ENCODE measurements around the gene ATRN. TPM values are rescaled to one million over a fixed set of nuclear protein-coding genes. Genes with fewer than 3 reads are reported as not detected.

ATRN gene
- total and polyA plus RNA-seq, 4 experiments from 2014 or later = 4.0 to 12.5 (median 10.1) TPM

- peak overlapping the region in 3 of 7 donors; percentile 13 to 30 (median 24) for H3K27ac Mint-ChIP-seq
Observed at GRCh38 chr20:3539311-3540107, 68.7 kb downstream of the ATRN start.

DNA sequence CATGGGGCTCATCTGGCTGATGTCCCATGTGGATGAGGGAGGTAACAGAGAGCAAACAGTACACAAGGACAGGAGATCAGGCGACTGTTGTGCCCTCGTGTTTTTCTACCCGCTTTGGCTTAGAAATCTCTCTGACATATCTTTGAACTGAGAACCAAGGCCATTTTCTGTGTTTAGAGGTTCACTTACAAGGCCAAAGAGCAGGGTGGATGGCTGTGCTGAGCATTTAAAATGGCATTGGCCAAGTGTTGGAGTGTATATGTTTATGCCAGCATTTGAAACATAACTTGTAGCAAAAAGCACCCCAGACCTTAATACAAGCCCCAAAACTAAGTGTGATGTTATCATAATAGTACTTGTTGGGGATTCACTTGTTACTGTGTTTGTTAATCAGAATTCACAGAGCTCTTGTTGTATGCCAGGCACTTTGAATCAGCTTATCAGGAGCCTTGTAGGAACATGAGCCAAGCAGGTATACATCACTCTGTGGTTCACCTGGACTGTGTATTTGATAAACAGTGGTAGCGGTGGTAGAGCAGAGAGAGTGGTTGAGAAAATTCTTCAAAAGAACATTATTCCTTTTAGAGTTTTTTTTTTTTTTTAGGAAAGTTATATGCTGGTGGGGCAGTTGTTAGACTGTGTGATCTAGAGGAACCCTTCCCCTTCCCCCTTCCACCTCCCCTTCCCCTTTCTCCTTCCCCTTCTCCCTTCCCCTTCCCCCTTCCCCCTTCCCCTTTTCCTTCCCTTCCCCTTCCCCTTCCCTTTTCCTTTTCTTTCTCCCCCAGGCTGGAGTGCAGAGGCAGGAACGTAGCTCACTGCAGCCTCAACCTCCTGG, 71.3 kb downstream of the ATRN start:
- H3K9me3 ChIP-seq (ENCODE audit: control insufficient read depth in 1 of 2, low read length in 2 of 2) = no peaks in the 10 kb centered on the region
- no peak overlapping the region for H3K27ac ChIP-seq (ENCODE audit: low read depth, low read length)
- peaks cover 0 to 1% (median 0%) of the 10 kb centered on the region in 4 donors for H3K4me1 Mint-ChIP-seq
- H3K9me3 Mint-ChIP-seq = peaks cover 0 to 2% (median 0%) of the 10 kb centered on the region in 8 donors
- H3K27ac Mint-ChIP-seq = no peak overlapping the region
- no peaks in the 10 kb centered on the region for H3K27me3 ChIP-seq (ENCODE audit: insufficient read depth, low read length)
- no peak for DNase-seq
- intact Hi-C loops (cut with micrococcal nuclease) = no loop called here
- H3K4me3 ChIP-seq (ENCODE audit: low read length in 2 of 2) = no peak overlapping the region
- no peaks in the 10 kb centered on the region for H3K36me3 ChIP-seq (ENCODE audit: insufficient read depth, low read length)
- ChIA-PET CTCF (ENCODE audit: partially characterized antibody) (no interaction called here), POLR2A (ENCODE audit: partially characterized antibody) (no interaction called here)
- peaks cover 46 to 49% of the 10 kb centered on the region in 2 donors for H3K36me3 Mint-ChIP-seq
- no peak overlapping the region for H3K4me3 Mint-ChIP-seq
- H3K27me3 Mint-ChIP-seq = no peaks in the 10 kb centered on the region
- no peaks in the 10 kb centered on the region for H3K4me1 ChIP-seq (ENCODE audit: insufficient read depth, low read length)

More at GRCh38 chr20:3539311-3540107, 68.7 kb downstream of the ATRN start:
- Mint-ChIP-seq H3K9me3 (peaks cover 0 to 2% (median 0%) of the 10 kb centered on the region in 8 donors), H3K4me1 (peaks cover 0 to 1% (median 0%) of the 10 kb centered on the region in 4 donors), H3K4me3 (no peak overlapping the region), H3K36me3 (peaks cover 36 to 46% of the 10 kb centered on the region in 2 donors), H3K27me3 (no peaks in the 10 kb centered on the region)
- Histone ChIP-seq H3K27me3 (ENCODE audit: insufficient read depth, low read length) (no peaks in the 10 kb centered on the region), H3K4me3 (ENCODE audit: low read length in 2 of 2) (no peak overlapping the region), H3K4me1 (ENCODE audit: insufficient read depth, low read length) (no peaks in the 10 kb centered on the region), H3K9me3 (ENCODE audit: control insufficient read depth in 1 of 2, low read length in 2 of 2) (no peaks in the 10 kb centered on the region), H3K36me3 (ENCODE audit: insufficient read depth, low read length) (no peaks in the 10 kb centered on the region), H3K27ac (ENCODE audit: low read depth, low read length) (no peak overlapping the region)
- ChIA-PET POLR2A (ENCODE audit: partially characterized antibody) (no interaction called here), CTCF (ENCODE audit: partially characterized antibody) (no interaction called here)
- DNase-seq = no peak
- intact Hi-C loops (cut with micrococcal nuclease) = no loop called here

GRCh38 chr20:3543901-3544507, 73.2 kb downstream of the ATRN start:
- POLR2A ChIA-PET (ENCODE audit: partially characterized antibody) = no interaction called here
- CTCF ChIA-PET (ENCODE audit: partially characterized antibody) = no interaction called here
- no peaks in the 10 kb centered on the region for H3K4me1 ChIP-seq (ENCODE audit: insufficient read depth, low read length)
- H3K27me3 Mint-ChIP-seq = no peaks in the 10 kb centered on the region
- peaks cover 38 to 45% of the 10 kb centered on the region in 2 donors for H3K36me3 Mint-ChIP-seq
- no peaks in the 10 kb centered on the region for H3K9me3 ChIP-seq (ENCODE audit: control insufficient read depth in 1 of 2, low read length in 2 of 2)
- peaks cover 0 to 2% (median 0%) of the 10 kb centered on the region in 8 donors for H3K9me3 Mint-ChIP-seq
- peaks cover 0 to 1% (median 0%) of the 10 kb centered on the region in 4 donors for H3K4me1 Mint-ChIP-seq
- H3K4me3 Mint-ChIP-seq = no peak overlapping the region
- no peak overlapping the region for H3K4me3 ChIP-seq (ENCODE audit: low read length in 2 of 2)
- no peak overlapping the region for H3K27ac ChIP-seq (ENCODE audit: low read depth, low read length)
- peaks cover under 1% of the 10 kb centered on the region for H3K36me3 ChIP-seq (ENCODE audit: insufficient read depth, low read length)
- DNase-seq = no peak
- intact Hi-C loops (cut with micrococcal nuclease) = no loop called here
- no peak overlapping the region for H3K27ac Mint-ChIP-seq
- H3K27me3 ChIP-seq (ENCODE audit: insufficient read depth, low read length) = no peaks in the 10 kb centered on the region

DNA sequence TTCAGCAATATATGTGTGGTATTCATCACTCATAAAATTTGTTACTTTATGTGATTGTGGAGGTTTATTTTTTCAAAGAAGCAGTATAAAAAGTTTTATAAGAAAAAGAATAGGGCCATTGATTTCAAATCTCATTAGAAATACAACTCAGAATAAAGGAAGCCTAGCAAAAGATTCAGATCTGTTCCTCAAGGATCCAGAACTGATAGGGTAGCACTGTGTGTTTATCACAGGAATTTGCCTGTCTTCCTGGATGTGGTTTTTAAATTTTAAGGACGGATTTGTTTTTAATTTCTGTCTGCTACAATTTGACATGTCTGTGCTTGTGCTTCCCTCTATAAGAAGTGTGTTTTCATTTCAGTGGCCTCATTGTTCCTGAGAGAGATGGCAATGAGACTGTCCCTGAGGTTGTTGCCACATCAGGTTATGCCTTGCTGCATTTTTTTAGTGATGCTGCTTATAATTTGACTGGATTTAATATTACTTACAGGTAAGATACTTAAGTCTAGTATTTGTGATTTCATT, 74.6 kb downstream of the ATRN start:
- Histone ChIP-seq H3K4me1 (ENCODE audit: insufficient read depth, low read length) (no peaks in the 10 kb centered on the region), H3K27me3 (ENCODE audit: insufficient read depth, low read length) (no peaks in the 10 kb centered on the region), H3K27ac (ENCODE audit: low read depth, low read length) (no peak overlapping the region), H3K4me3 (ENCODE audit: low read length in 2 of 2) (no peak overlapping the region), H3K9me3 (ENCODE audit: control insufficient read depth in 1 of 2, low read length in 2 of 2) (no peaks in the 10 kb centered on the region), H3K36me3 (ENCODE audit: insufficient read depth, low read length) (peaks cover 5% of the 10 kb centered on the region)
- Mint-ChIP-seq H3K27me3 (no peaks in the 10 kb centered on the region), H3K36me3 (peaks cover 28 to 48% of the 10 kb centered on the region in 2 donors), H3K9me3 (no peaks in the 10 kb centered on the region), H3K27ac (no peak overlapping the region), H3K4me1 (no peaks in the 10 kb centered on the region), H3K4me3 (no peak overlapping the region)
- intact Hi-C loops (cut with micrococcal nuclease) = no loop called here
- POLR2A ChIA-PET (ENCODE audit: partially characterized antibody) = no interaction called here
- CTCF ChIA-PET (ENCODE audit: partially characterized antibody) = no interaction called here
- DNase-seq = no peak

- intact Hi-C loops (cut with micrococcal nuclease) = no loop called here
- Mint-ChIP-seq H3K27me3 (no peaks in the 10 kb centered on the region), H3K27ac (no peak overlapping the region), H3K36me3 (peaks cover 30 to 53% of the 10 kb centered on the region in 2 donors), H3K4me1 (no peaks in the 10 kb centered on the region), H3K4me3 (no peak overlapping the region), H3K9me3 (no peaks in the 10 kb centered on the region)
- CTCF ChIA-PET (ENCODE audit: partially characterized antibody) = interaction anchor here (0.9 kb wide), 1 partner anchor 11 kb away, joined by 3 read pairs; no protein-coding TSS in a partner anchor
- POLR2A ChIA-PET (ENCODE audit: partially characterized antibody) = no interaction called here
- DNase-seq = no peak
- Histone ChIP-seq H3K27me3 (ENCODE audit: insufficient read depth, low read length) (no peaks in the 10 kb centered on the region), H3K27ac (ENCODE audit: low read depth, low read length) (no peak overlapping the region), H3K4me1 (ENCODE audit: insufficient read depth, low read length) (no peaks in the 10 kb centered on the region), H3K4me3 (ENCODE audit: low read length in 2 of 2) (no peak overlapping the region), H3K36me3 (ENCODE audit: insufficient read depth, low read length) (peaks cover 5% of the 10 kb centered on the region), H3K9me3 (ENCODE audit: control insufficient read depth in 1 of 2, low read length in 2 of 2) (no peaks in the 10 kb centered on the region)
Observed at GRCh38 chr20:3547906-3548305, 77.1 kb downstream of the ATRN start.

DNA sequence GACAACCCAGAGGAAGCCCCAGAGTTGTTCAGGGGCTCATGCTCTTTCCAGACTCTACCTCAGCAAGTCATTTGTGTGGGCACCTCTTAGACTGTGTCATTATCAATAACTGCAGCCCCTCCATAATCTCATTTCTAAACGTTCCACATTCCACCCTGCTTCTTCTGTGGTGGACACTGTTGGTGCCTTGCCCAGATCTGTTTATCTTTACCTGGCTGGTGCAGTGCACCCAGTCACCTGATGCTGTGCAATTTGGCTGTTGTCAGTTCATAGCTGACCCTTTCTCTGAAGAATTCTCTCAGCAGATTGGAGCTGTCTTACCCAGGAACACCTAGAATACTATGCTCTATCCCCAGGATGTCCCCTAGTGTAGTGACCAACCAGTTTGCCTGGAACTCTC, 80.0 kb downstream of the ATRN start:
- no peak for DNase-seq
- no peaks in the 10 kb centered on the region for H3K9me3 Mint-ChIP-seq
- ChIA-PET CTCF (ENCODE audit: partially characterized antibody) (interaction anchor here (2.6 kb wide), 1 partner anchor 12 kb away, joined by 9 read pairs; no protein-coding TSS in a partner anchor), POLR2A (ENCODE audit: partially characterized antibody) (no interaction called here)
- peak overlapping the region in 1 of 7 donors; percentile 16 for H3K27ac Mint-ChIP-seq
- no peaks in the 10 kb centered on the region for H3K4me1 ChIP-seq (ENCODE audit: insufficient read depth, low read length)
- peaks cover 5% of the 10 kb centered on the region for H3K36me3 ChIP-seq (ENCODE audit: insufficient read depth, low read length)
- no peaks in the 10 kb centered on the region for H3K4me1 Mint-ChIP-seq
- peaks cover 36 to 52% of the 10 kb centered on the region in 2 donors for H3K36me3 Mint-ChIP-seq
- H3K4me3 ChIP-seq (ENCODE audit: low read length in 2 of 2) = no peak overlapping the region
- no peak overlapping the region for H3K4me3 Mint-ChIP-seq
- no peaks in the 10 kb centered on the region for H3K27me3 Mint-ChIP-seq
- intact Hi-C loops (cut with micrococcal nuclease) = no loop called here
- H3K9me3 ChIP-seq (ENCODE audit: control insufficient read depth in 1 of 2, low read length in 2 of 2) = no peaks in the 10 kb centered on the region
- no peak overlapping the region for H3K27ac ChIP-seq (ENCODE audit: low read depth, low read length)
- no peaks in the 10 kb centered on the region for H3K27me3 ChIP-seq (ENCODE audit: insufficient read depth, low read length)

Data from CD4-positive, alpha-beta memory T cell (primary cell).